Spleen (tissue), 11 donors: ENCODE data around the gene ELOVL3. TPM values are rescaled to one million over a fixed set of nuclear protein-coding genes. Genes with fewer than 3 reads are reported as not detected.
A peak's percentile ranks its signal among the peaks of the same experiment; 100 is the strongest.

ENCODE experiments used
- DNase-seq: peaks from one replicate; pipeline ENCODE4 v3.0.0-alpha.2; 2020
- H3K27ac ChIP-seq, 8 donors: fragments of 200-600 bp; sonication (generic) in 7 of 8; 1 replicate in 4 of 8; 2 replicates in 4 of 8; pipeline versions ENCODE4 v1.5.0 to v1.8.0; 2016 to 2021; ENCODE audit warnings: inconsistent platforms in 4 of 8, mild to moderate bottlenecking in 4 of 8, moderate library complexity in 1 of 8
- H3K27me3 ChIP-seq, 7 donors: fragments of 200-600 bp; sonication (generic) in 6 of 7; replicated peaks in 1 of 7; 1 replicate in 4 of 7; 2 replicates in 3 of 7; pipeline versions ENCODE4 v1.5.0 to v1.8.0; 2016 to 2021; ENCODE audit warnings: inconsistent platforms in 3 of 7, mild to moderate bottlenecking in 1 of 7
- H3K36me3 ChIP-seq, 6 donors: fragments of 200-600 bp; sonication (generic) in 5 of 6; 1 replicate in 4 of 6; 2 replicates in 2 of 6; pipeline versions ENCODE4 v1.5.0 to v1.8.0; 2016 to 2021; ENCODE audit warnings: inconsistent platforms in 2 of 6
- H3K4me1 ChIP-seq, 6 donors: fragments of 200-600 bp; sonication (generic) in 5 of 6; 1 replicate in 3 of 6; 2 replicates in 3 of 6; pipeline versions ENCODE4 v1.5.0 to v1.8.0; 2016 to 2021; ENCODE audit warnings: inconsistent platforms in 3 of 6
- H3K4me3 ChIP-seq, 8 donors: fragments of 200-600 bp; sonication (generic) in 7 of 8; 1 replicate in 4 of 8; 2 replicates in 4 of 8; pipeline versions ENCODE4 v1.5.0 to v1.8.0; 2016 to 2021; ENCODE audit warnings: inconsistent platforms in 4 of 8, mild to moderate bottlenecking in 4 of 8, moderate library complexity in 2 of 8
- H3K9me3 ChIP-seq, 8 donors: fragments of 200-600 bp; sonication (generic) in 7 of 8; 1 replicate in 4 of 8; 2 replicates in 4 of 8; pipeline versions ENCODE4 v1.5.0 to v1.8.0; 2016 to 2021; ENCODE audit warnings: inconsistent platforms in 4 of 8
- POLR2A ChIP-seq, 3 donors: fragments of 450-650 bp; IDR thresholded peaks; one replicate each; pipeline ENCODE4 v1.5.1; 2017; ENCODE audit warnings: antibody characterized with exemption in 3 of 3, mild to moderate bottlenecking in 1 of 3
- POLR2AphosphoS5 ChIP-seq, 3 donors: sonication (generic); formaldehyde crosslinking; IDR thresholded peaks; one replicate each; pipeline ENCODE4 v1.5.1; 2017; ENCODE audit warnings: antibody characterized with exemption in 3 of 3
- WGBS, 5 donors: extraction: QIAGEN DNeasy Blood & Tissue Kit in 3 of 5; methylation state at CpG; one replicate each; pipeline versions ENCODE4 v1.1.5 to v1.1.7; 2013 to 2018; 5-methylcytosine and 5-hydroxymethylcytosine counted together
- intact Hi-C: fragments of 100-400 bp; cut with DNase I; formaldehyde crosslinking; loops from one replicate; pipeline ENCODE4 v1.15.0; 2023; ENCODE audit warnings: low total_unique reads
- polyA plus RNA-seq, 3 donors: library from polyadenylated mRNA; stranded (reverse); fragments of 200-250 nt; gene quantifications; one replicate each; pipeline ENCODE4 v1.2.1, GENCODE V29; 2013
- total RNA-seq, 7 donors: library from RNA; depleted of rRNA in 3 of 7; stranded (reverse); fragments of >200 nt in 3 of 7; fragmentation: NEBNext Ultra II Directional in 4 of 7; extraction: Animal tissue kit (Norgen Biotek cat#: 25700) in 4 of 7; gene quantifications; one replicate each; pipeline versions ENCODE4 v1.1.0 to v1.2.1, GENCODE V29; 2016 to 2021
- TF ChIP-seq, protein P1 (sequence below), 11 experiments: fragments of 200-600 bp in 7 of 11; fragments of 450-650 bp in 4 of 11; sonication (generic) in 4 of 11; IDR thresholded peaks in 8 of 11; conservative IDR thresholded peaks in 3 of 11; 1 replicate in 7 of 11; 2 replicates in 4 of 11; pipeline versions ENCODE4 v1.4.0 to v1.8.0; 2016 to 2021; ENCODE audit warnings: antibody characterized with exemption in 11 of 11, inconsistent platforms in 4 of 11, mild to moderate bottlenecking in 1 of 11
- donor health status: healthy with polysubstance abuse.
- donor health status: DM: no; HTN: no; CAD: no; lungs with moderate emphysema.
- donor health status: DM: no; HTN: no; CAD: no.
- donor health status: Bipolar disorder and iron deficiency.
- donor health status: healthy.
- donor health status: DM: no; HTN: no; CAD: no.
- donor health status: DM: yes; HTN: yes; CAD: no.

ELOVL3 gene
- total and polyA plus RNA-seq, 10 donors = 0.08 to 2.0 (median 0.73) TPM; not detected in 2

- peak; percentile 90 for DNase-seq
- peak overlapping the region; percentile 19 to 74 (median 56) for H3K4me3 ChIP-seq
- intact Hi-C loops = loop anchor here (10.0 kb wide), 1 partner anchor 243 kb away; no protein-coding TSS in a partner anchor
- no peak for TF ChIP-seq POLR2A (IDR thresholded peaks at IDR 0.05)
- TF ChIP-seq, protein P1, sequence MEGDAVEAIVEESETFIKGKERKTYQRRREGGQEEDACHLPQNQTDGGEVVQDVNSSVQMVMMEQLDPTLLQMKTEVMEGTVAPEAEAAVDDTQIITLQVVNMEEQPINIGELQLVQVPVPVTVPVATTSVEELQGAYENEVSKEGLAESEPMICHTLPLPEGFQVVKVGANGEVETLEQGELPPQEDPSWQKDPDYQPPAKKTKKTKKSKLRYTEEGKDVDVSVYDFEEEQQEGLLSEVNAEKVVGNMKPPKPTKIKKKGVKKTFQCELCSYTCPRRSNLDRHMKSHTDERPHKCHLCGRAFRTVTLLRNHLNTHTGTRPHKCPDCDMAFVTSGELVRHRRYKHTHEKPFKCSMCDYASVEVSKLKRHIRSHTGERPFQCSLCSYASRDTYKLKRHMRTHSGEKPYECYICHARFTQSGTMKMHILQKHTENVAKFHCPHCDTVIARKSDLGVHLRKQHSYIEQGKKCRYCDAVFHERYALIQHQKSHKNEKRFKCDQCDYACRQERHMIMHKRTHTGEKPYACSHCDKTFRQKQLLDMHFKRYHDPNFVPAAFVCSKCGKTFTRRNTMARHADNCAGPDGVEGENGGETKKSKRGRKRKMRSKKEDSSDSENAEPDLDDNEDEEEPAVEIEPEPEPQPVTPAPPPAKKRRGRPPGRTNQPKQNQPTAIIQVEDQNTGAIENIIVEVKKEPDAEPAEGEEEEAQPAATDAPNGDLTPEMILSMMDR (IDR thresholded peaks at IDR 0.05 in 8 of 11, conservative IDR thresholded peaks at IDR 0.05 in 3 of 11) = peak; percentile 36 to 83 (median 72)
- peak in 1 of 3 donors; percentile 35 for TF ChIP-seq POLR2AphosphoS5 (IDR thresholded peaks at IDR 0.05)
- H3K4me1 ChIP-seq = peaks cover 17 to 42% (median 30%) of the 10 kb centered on the region in 6 donors
- 13 to 20% (median 15%) methylated on average over 55 to 76 of the region's 76 CpGs for WGBS, 5 donors
- H3K36me3 ChIP-seq = no peaks in the 10 kb centered on the region
- peaks cover 0 to 82% (median 29%) of the 10 kb centered on the region in 7 donors for H3K27me3 ChIP-seq
- no peaks in the 10 kb centered on the region for H3K9me3 ChIP-seq
- H3K27ac ChIP-seq = no peak overlapping the region
Measured at GRCh38 chr10:102231357-102232318, 5.5 kb downstream of the ELOVL3 start.

DNA sequence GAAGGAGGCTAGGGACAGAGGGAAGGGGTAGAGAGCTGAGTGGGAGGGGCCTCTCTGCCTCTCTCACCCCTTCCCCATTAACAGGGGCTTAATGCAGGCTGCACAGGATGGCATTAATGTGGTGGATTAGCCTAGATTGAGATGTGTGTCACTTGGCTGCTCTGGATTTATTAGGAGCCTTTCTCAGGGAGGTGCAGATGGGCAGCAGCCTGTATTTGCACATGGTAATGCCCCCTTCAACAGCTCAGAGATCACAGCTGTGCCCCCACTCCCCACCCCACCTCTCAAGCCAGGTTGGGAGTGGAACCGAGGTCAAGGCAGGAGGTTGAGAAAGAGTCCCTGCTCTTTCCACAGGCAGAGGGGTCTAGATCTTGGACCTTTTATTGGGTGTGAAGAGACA lies 7.9 kb downstream of the ELOVL3 start:
- Histone ChIP-seq H3K9me3 (no peaks in the 10 kb centered on the region), H3K27me3 (peaks cover 0 to 60% (median 27%) of the 10 kb centered on the region in 7 donors), H3K4me3 (no peak overlapping the region), H3K27ac (no peak overlapping the region), H3K36me3 (no peaks in the 10 kb centered on the region), H3K4me1 (peaks cover 16 to 27% (median 22%) of the 10 kb centered on the region in 6 donors)
- TF ChIP-seq POLR2AphosphoS5 (IDR thresholded peaks at IDR 0.05) (no peak), POLR2A (IDR thresholded peaks at IDR 0.05) (no peak)
- TF ChIP-seq, protein P1 (IDR thresholded peaks at IDR 0.05 in 8 of 11, conservative IDR thresholded peaks at IDR 0.05 in 3 of 11) = no peak
- intact Hi-C loops = loop anchor here (10.0 kb wide), 1 partner anchor 241 kb away; no protein-coding TSS in a partner anchor
- no peak for DNase-seq
- WGBS, 5 donors = 54 to 67% (median 63%) methylated on average over 1 of the region's 1 CpG

- 62 to 81% (median 68%) methylated on average over 12 of the region's 12 CpGs for WGBS, 5 donors
- H3K9me3 ChIP-seq = no peaks in the 10 kb centered on the region
- intact Hi-C loops = loop anchor here (10.0 kb wide), 1 partner anchor 240 kb away; no protein-coding TSS in a partner anchor
- no peak overlapping the region for H3K4me3 ChIP-seq
- DNase-seq = no peak
- peaks cover 14 to 24% (median 19%) of the 10 kb centered on the region in 6 donors for H3K4me1 ChIP-seq
- no peaks in the 10 kb centered on the region for H3K36me3 ChIP-seq
- H3K27me3 ChIP-seq = peaks cover 0 to 61% (median 25%) of the 10 kb centered on the region in 7 donors
- TF ChIP-seq, protein P1 (IDR thresholded peaks at IDR 0.05 in 8 of 11, conservative IDR thresholded peaks at IDR 0.05 in 3 of 11) = no peak
- TF ChIP-seq POLR2A (IDR thresholded peaks at IDR 0.05) (no peak), POLR2AphosphoS5 (IDR thresholded peaks at IDR 0.05) (no peak)
- H3K27ac ChIP-seq = no peak overlapping the region
Measured at GRCh38 chr10:102234888-102235597, 8.9 kb downstream of the ELOVL3 start.
